ENCODE measurements around the gene MINDY4.

DNA sequence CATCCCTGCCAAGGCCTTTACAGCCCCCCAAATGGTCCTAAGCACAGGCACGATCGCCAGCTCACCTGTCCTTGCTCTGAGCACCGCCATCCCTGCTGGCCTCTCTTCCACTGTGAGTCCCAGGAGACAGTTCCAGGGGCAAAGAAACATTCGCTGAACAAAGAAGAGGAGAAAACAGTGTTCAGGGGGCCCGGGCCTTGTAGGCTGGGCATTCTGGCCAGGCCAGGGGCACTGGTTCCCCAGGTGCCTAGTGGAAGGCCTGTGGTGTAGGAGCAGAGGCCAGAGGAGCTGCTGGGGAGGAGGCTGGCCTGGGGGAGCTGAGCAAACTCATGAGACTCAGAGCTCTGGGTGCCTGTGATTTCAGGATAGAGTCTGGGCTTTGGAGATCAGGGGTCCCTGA is 163.0 kb downstream of the MINDY4 start:
- TF ChIP-seq, protein P1, sequence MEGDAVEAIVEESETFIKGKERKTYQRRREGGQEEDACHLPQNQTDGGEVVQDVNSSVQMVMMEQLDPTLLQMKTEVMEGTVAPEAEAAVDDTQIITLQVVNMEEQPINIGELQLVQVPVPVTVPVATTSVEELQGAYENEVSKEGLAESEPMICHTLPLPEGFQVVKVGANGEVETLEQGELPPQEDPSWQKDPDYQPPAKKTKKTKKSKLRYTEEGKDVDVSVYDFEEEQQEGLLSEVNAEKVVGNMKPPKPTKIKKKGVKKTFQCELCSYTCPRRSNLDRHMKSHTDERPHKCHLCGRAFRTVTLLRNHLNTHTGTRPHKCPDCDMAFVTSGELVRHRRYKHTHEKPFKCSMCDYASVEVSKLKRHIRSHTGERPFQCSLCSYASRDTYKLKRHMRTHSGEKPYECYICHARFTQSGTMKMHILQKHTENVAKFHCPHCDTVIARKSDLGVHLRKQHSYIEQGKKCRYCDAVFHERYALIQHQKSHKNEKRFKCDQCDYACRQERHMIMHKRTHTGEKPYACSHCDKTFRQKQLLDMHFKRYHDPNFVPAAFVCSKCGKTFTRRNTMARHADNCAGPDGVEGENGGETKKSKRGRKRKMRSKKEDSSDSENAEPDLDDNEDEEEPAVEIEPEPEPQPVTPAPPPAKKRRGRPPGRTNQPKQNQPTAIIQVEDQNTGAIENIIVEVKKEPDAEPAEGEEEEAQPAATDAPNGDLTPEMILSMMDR (IDR thresholded peaks at IDR 0.05), result no peak
- TF ChIP-seq POLR2A (IDR thresholded peaks at IDR 0.05), result no peak
